K562 (cell line): Measurements from ENCODE around the gene IFT172. TPM values are rescaled to one million over a fixed set of nuclear protein-coding genes. Genes with fewer than 3 reads are reported as not detected.

Source experiments
- ATAC-seq: fragments of 200-7000 bp; cut with Tn5 transposase; 3 replicates; pipeline ENCODE4 v1.9.1; 2020; ENCODE audit warnings: moderate library complexity
- BruUV-seq: library from RNA; stranded (reverse); fragments of 400-500 nt; replicated peaks from 2 replicates; lab custom pipeline; 2021; lab: Mats Ljungman, UMichigan
- CTCF ChIA-PET: fragments of 300-600 bp; formaldehyde crosslinking; extraction: SDS; loops from one replicate; lab custom pipeline; 2021; ENCODE audit warnings: low intra/inter-chr PET ratio; lab: Yijun Ruan, JAX
- POLR2A ChIA-PET: fragments of 300-600, 350-650 bp; sonication (Branson Sonifier 250); formaldehyde crosslinking; extraction: SDS; loops from one replicate; lab custom pipeline; 2021; ENCODE audit warnings: antibody characterized with exemption, inconsistent platforms; lab: Yijun Ruan, JAX
- DNase-seq, 4 experiments: peaks; one replicate each; pipeline versions ENCODE4 v3.0.0 to v3.0.0-alpha.2; 2011 to 2018; ENCODE audit warnings: low spot score in 3 of 4, mixed read lengths in 3 of 4; ENCODE audit errors: extremely low read depth in 1 of 4
- FAIRE-seq: peaks from 2 replicates; lab custom pipeline; 2011; peaks lifted over from hg19 to GRCh38; lab: Jason Lieb, UNC
- H2AFZ ChIP-seq: 2 replicates; pipeline ENCODE4 v1.6.0; 2011; ENCODE audit warnings: low read depth, low read length, control low read depth, inconsistent platforms
- H3K27ac ChIP-seq: fragments of 200-600 bp; 3 replicates; pipeline ENCODE4 v1.8.0; 2011; ENCODE audit warnings: low read depth, mild to moderate bottlenecking, control low read depth, inconsistent platforms, low read length, moderate library complexity, mixed read lengths; ENCODE audit errors: extremely low read depth
- H3K27me3 ChIP-seq, 2 experiments: fragments of 300-600 bp in 1 of 2; 2 replicates in 1 of 2; 3 replicates in 1 of 2; pipeline versions ENCODE4 v1.6.0 to v1.8.0; 2011; ENCODE audit warnings: inconsistent platforms in 2 of 2, low read length in 2 of 2, mild to moderate bottlenecking in 1 of 2, mixed read lengths in 1 of 2, moderate library complexity in 1 of 2; ENCODE audit not compliant: control insufficient read depth in 2 of 2, insufficient read depth in 2 of 2
- H3K36me3 ChIP-seq: fragments of 300-600 bp; 3 replicates; pipeline ENCODE4 v1.8.0; 2011; ENCODE audit warnings: mild to moderate bottlenecking, low read length, inconsistent platforms; ENCODE audit not compliant: control insufficient read depth, insufficient read depth
- H3K4me1 ChIP-seq, 2 experiments: fragments of 200-600 bp in 1 of 2; replicated peaks in 1 of 2; 2 replicates in 1 of 2; 3 replicates in 1 of 2; pipeline versions ENCODE4 v1.5.1 to v1.8.0; 2011; ENCODE audit warnings: inconsistent platforms in 2 of 2, low read length in 2 of 2, mild to moderate bottlenecking in 1 of 2, mixed read lengths in 1 of 2, moderate library complexity in 1 of 2; ENCODE audit not compliant: control insufficient read depth in 2 of 2, insufficient read depth in 2 of 2
- H3K4me2 ChIP-seq: 2 replicates; pipeline ENCODE4 v1.6.1; 2011; ENCODE audit warnings: low read length, control low read depth, inconsistent platforms, mixed read lengths; ENCODE audit not compliant: insufficient read depth
- H3K4me3 ChIP-seq: fragments of 200-600 bp; sonication (generic), shearing (Covaris generic); 2 replicates; pipeline ENCODE4 v1.5.1; 2016; ENCODE audit warnings: control low read depth, inconsistent platforms
- H3K79me2 ChIP-seq: fragments of 200-600 bp; 3 replicates; pipeline ENCODE4 v1.8.0; 2011; ENCODE audit warnings: low read length, inconsistent platforms; ENCODE audit not compliant: control insufficient read depth, insufficient read depth
- H3K9ac ChIP-seq, 2 experiments: 2 replicates each; pipeline versions ENCODE4 v1.6.0 to v1.6.1; 2011; ENCODE audit warnings: low read depth in 2 of 2, low read length in 2 of 2, control low read depth in 1 of 2, inconsistent platforms in 1 of 2, mild to moderate bottlenecking in 1 of 2, mixed read lengths in 1 of 2; ENCODE audit not compliant: insufficient read depth in 1 of 2
- H3K9me1 ChIP-seq: one replicate; pipeline ENCODE4 v1.6.0; 2011; ENCODE audit warnings: inconsistent platforms, mild to moderate bottlenecking, low read length, moderate library complexity; ENCODE audit not compliant: control insufficient read depth, insufficient read depth
- H3K9me3 ChIP-seq: replicated peaks from 2 replicates; pipeline ENCODE4 v1.5.1; 2011; ENCODE audit warnings: low read depth, low read length, inconsistent platforms; ENCODE audit not compliant: control insufficient read depth, insufficient read depth
- H4K20me1 ChIP-seq: replicated peaks from 2 replicates; pipeline ENCODE4 v1.6.1; 2011; ENCODE audit warnings: low read length, inconsistent platforms, mixed read lengths; ENCODE audit not compliant: control insufficient read depth, insufficient read depth
- CEBPG ChIP-seq, 3 experiments: fragments of 200-800 bp in 1 of 3; sonication (Bioruptor generic) in 1 of 3; sonication (generic) in 1 of 3; formaldehyde crosslinking in 1 of 3; IDR thresholded peaks in 2 of 3; conservative IDR thresholded peaks in 1 of 3; 2 replicates each; pipeline versions ENCODE4 v1.6.1 to v1.8.0; 2016 to 2022; ENCODE audit warnings: missing compliant biosample characterization in 2 of 3, missing genetic modification characterization in 2 of 3, mild to moderate bottlenecking in 1 of 3, missing genetic modification reagents in 1 of 3
- DACH1 ChIP-seq: fragments of 450-650 bp; IDR thresholded peaks from 2 replicates; pipeline ENCODE4 v1.6.1; 2018; ENCODE audit not compliant: partially characterized antibody
- MYBL2 ChIP-seq, 2 experiments: fragments of 450-650 bp in 1 of 2; sonication (generic) in 1 of 2; formaldehyde crosslinking in 1 of 2; IDR thresholded peaks; 2 replicates each; pipeline versions ENCODE4 v1.6.1 to v1.8.1; 2017 to 2022; ENCODE audit warnings: borderline replicate concordance in 1 of 2, inconsistent platforms in 1 of 2, low read depth in 1 of 2, mild to moderate bottlenecking in 1 of 2, missing genetic modification reagents in 1 of 2, moderate library complexity in 1 of 2
- PURB ChIP-seq: sonication (generic); formaldehyde crosslinking; IDR thresholded peaks from 2 replicates; pipeline ENCODE4 v1.9.0; 2021; ENCODE audit warnings: low read depth, mild to moderate bottlenecking, missing genetic modification reagents
- RUNX1 ChIP-seq: sonication (generic); IDR thresholded peaks from 2 replicates; pipeline ENCODE4 v1.6.1; 2016; ENCODE audit warnings: antibody characterized with exemption, low read depth
- WGBS: fragments of 100-300 bp; shearing (Covaris generic); methylation state at CpG from one replicate; pipeline ENCODE4 v1.1.6; 2016; ENCODE audit warnings: low coverage, mixed read lengths; ENCODE audit not compliant: insufficient coverage; ENCODE audit errors: missing lambda C conversion rate; 5-methylcytosine and 5-hydroxymethylcytosine counted together
- in situ Hi-C: fragments of 300-500 bp; cut with MboI; formaldehyde crosslinking; loops from 4 replicates; pipeline ENCODE4 v1.15.0; 2018; ENCODE audit warnings: inconsistent platforms, mixed read lengths
- intact Hi-C: fragments of 100-400 bp; cut with micrococcal nuclease; formaldehyde crosslinking; loops from 2 replicates; pipeline ENCODE4 v1.14.2; 2022
- polyA plus RNA-seq, 8 experiments: library from polyadenylated mRNA; depleted of rRNA in 4 of 8; stranded (reverse) in 5 of 8; unstranded in 3 of 8; fragments of >200 nt; fragmentation: Nextera tagmentation in 2 of 8; fragmentation: Illumina TruSeq in 1 of 8; extraction: Ambion mirVana in 2 of 8; extraction: Trizol in 1 of 8; gene quantifications; 2 replicates each; pipeline versions ENCODE4 v1.2.1 to v1.2.3, GENCODE V29; 2011 to 2014; ENCODE audit warnings: inconsistent platforms in 1 of 8, missing spikeins in 1 of 8
- total RNA-seq, 7 experiments: library from RNA; depleted of rRNA in 6 of 7; stranded (reverse); fragments of >200 nt in 6 of 7; fragmentation: Illumina TruSeq in 2 of 7; extraction: Trizol in 2 of 7; gene quantifications; 2 replicates each; pipeline versions ENCODE4 v1.2.1 to v1.2.3, GENCODE V29; 2011 to 2021; ENCODE audit warnings: low replicate concordance in 1 of 7
- TF ChIP-seq, protein P1 (sequence below): fragments of 450-650 bp; IDR thresholded peaks from 2 replicates; pipeline ENCODE4 v1.6.1; 2016

IFT172 gene
- total and polyA plus RNA-seq, 9 of the 15 experiments (the other 6 are each of a cell fraction or from before 2014, with no cell fraction given) = 5.6 to 19.1 (median 13.5) TPM

DNA sequence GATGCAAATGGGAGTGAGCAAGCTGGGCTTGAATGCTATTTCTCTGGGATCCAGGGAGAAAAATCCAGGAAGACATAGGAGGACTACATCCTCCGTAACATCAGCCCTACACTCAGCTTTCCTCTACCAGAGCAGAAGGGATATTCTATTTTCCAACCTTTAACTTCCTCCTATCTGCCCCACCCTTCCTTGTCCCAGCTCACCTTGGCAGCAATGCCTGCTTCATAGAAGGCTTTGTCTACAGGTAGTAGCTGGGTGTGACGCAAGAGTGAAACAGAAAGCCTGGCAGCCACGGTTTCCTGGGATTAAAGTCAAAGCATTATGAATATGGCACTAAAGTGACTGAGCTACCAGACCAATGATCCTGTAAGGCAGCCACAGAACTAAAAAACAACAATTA is 43.5 kb downstream of the IFT172 start:
- H4K20me1 ChIP-seq = no peaks in the 10 kb centered on the region
- 81% methylated on average over 3 of the region's 3 CpGs for WGBS
- H3K79me2 ChIP-seq = no peaks in the 10 kb centered on the region
- ATAC-seq (no peak), FAIRE-seq (no peak), DNase-seq (no peak)
- no TSS peak for BruUV-seq
- no peak overlapping the region for H3K4me2 ChIP-seq
- no peaks in the 10 kb centered on the region for H3K9me3 ChIP-seq
- no peak overlapping the region for H3K27ac ChIP-seq
- H3K4me1 ChIP-seq = peaks cover 7 to 17% of the 10 kb centered on the region in 2 experiments; a peak in 4 of 5 replicates
- H3K9me1 ChIP-seq = peaks cover 4% of the 10 kb centered on the region
- in situ Hi-C loops (no loop called here), intact Hi-C loops (no loop called here)
- TF ChIP-seq, protein P1, sequence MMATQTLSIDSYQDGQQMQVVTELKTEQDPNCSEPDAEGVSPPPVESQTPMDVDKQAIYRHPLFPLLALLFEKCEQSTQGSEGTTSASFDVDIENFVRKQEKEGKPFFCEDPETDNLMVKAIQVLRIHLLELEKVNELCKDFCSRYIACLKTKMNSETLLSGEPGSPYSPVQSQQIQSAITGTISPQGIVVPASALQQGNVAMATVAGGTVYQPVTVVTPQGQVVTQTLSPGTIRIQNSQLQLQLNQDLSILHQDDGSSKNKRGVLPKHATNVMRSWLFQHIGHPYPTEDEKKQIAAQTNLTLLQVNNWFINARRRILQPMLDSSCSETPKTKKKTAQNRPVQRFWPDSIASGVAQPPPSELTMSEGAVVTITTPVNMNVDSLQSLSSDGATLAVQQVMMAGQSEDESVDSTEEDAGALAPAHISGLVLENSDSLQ = no peak
- TF ChIP-seq PURB = no peak
- no peak for TF ChIP-seq RUNX1
- no peak for TF ChIP-seq DACH1
- no peak for TF ChIP-seq MYBL2 (IDR thresholded peaks at IDR 0.05; ENCODE audit: low read depth)
- no peak for TF ChIP-seq MYBL2 (CRISPR knock-in tag; IDR thresholded peaks at IDR 0.05; ENCODE audit: borderline replicate concordance)
- TF ChIP-seq CEBPG (CRISPR knock-in tag; IDR thresholded peaks at IDR 0.05) = peak; percentile 24; the same call in 1 of the 2 replicates
- TF ChIP-seq CEBPG (tag; conservative IDR thresholded peaks at IDR 0.05 in 1 of 2, IDR thresholded peaks at IDR 0.05 in 1 of 2) = no peak
- CTCF ChIA-PET = no interaction called here
- H3K4me3 ChIP-seq = no peak overlapping the region
- POLR2A ChIA-PET = interaction anchor here (0.8 to 3.3 kb wide), 5 partner anchors 16 to 167 kb away, joined by 3 to 17 read pairs (median 5); partner anchors contain the start of genes NRBP1 and PPM1G
- H2AFZ ChIP-seq = no peak overlapping the region
- H3K9ac ChIP-seq = no peak overlapping the region
- H3K36me3 ChIP-seq = peaks cover 47% of the 10 kb centered on the region; the same call in 2 of the 3 replicates
- no peaks in the 10 kb centered on the region for H3K27me3 ChIP-seq
